HEK293 (cell line): ENCODE results near the gene ARHGEF28.

Experiments used
- CTCF ChIA-PET: fragments of 350-600 bp; formaldehyde crosslinking; extraction: SDS; loops from one replicate; lab custom pipeline; 2021; ENCODE audit warnings: antibody characterized with exemption; lab: Yijun Ruan, JAX
- POLR2A ChIA-PET: fragments of 300-600 bp; formaldehyde crosslinking; extraction: SDS; loops from one replicate; lab custom pipeline; 2020; ENCODE audit warnings: antibody characterized with exemption, inconsistent platforms; lab: Yijun Ruan, JAX
- H3K27ac ChIP-seq: fragments of 200-500 bp; sonication (Bioruptor generic); 2 replicates; pipeline ENCODE4 v1.5.1; 2014; ENCODE audit warnings: low read depth, low read length, control low read depth, inconsistent platforms; ENCODE audit errors: extremely low read depth
- H3K36me3 ChIP-seq, 2 experiments: fragments of 200-500 bp in 1 of 2; sonication (Bioruptor generic) in 1 of 2; 1 replicate in 1 of 2; 2 replicates in 1 of 2; pipeline ENCODE4 v1.5.1; 2014 to 2017; ENCODE audit warnings: inconsistent platforms in 2 of 2, low read length in 2 of 2; ENCODE audit not compliant: control insufficient read depth in 2 of 2, insufficient read depth in 1 of 2
- H3K4me1 ChIP-seq: fragments of 200-500 bp; sonication (Bioruptor generic); 2 replicates; pipeline ENCODE4 v1.5.1; 2014; ENCODE audit warnings: mild to moderate bottlenecking, low read length, inconsistent platforms; ENCODE audit not compliant: control insufficient read depth, insufficient read depth
- H3K4me3 ChIP-seq: 2 replicates; pipeline ENCODE4 v1.5.1; 2011; ENCODE audit warnings: low read depth, mild to moderate bottlenecking, control low read depth, low read length, moderate library complexity
- H3K9me3 ChIP-seq: fragments of 200-500 bp; sonication (Bioruptor generic); 2 replicates; pipeline ENCODE4 v1.5.1; 2014; ENCODE audit warnings: low read depth, low read length, inconsistent platforms; ENCODE audit not compliant: control insufficient read depth, insufficient read depth
- CTCF ChIP-seq: fragments of 450-650 bp; formaldehyde crosslinking; IDR thresholded peaks from 2 replicates; pipeline ENCODE4 v1.5.1; 2016; ENCODE audit warnings: missing biosample characterization, missing genetic modification characterization
- KLF10 ChIP-seq: fragments of 450-650 bp; IDR thresholded peaks from 2 replicates; pipeline ENCODE4 v1.5.1; 2018; ENCODE audit warnings: missing biosample characterization, mild to moderate bottlenecking, missing genetic modification characterization
- MYNN ChIP-seq: fragments of 450-650 bp; formaldehyde crosslinking; IDR thresholded peaks from 2 replicates; pipeline ENCODE4 v1.5.1; 2016; ENCODE audit warnings: missing biosample characterization, missing genetic modification characterization, borderline replicate concordance
- PRDM1 ChIP-seq: fragments of 450-650 bp; formaldehyde crosslinking; IDR thresholded peaks from 2 replicates; pipeline ENCODE4; 2016; ENCODE audit warnings: missing biosample characterization, missing genetic modification characterization
- SP2 ChIP-seq: fragments of 450-650 bp; formaldehyde crosslinking; IDR thresholded peaks from 2 replicates; pipeline ENCODE4 v1.5.1; 2016; ENCODE audit warnings: missing biosample characterization, missing genetic modification characterization
- SP3 ChIP-seq: fragments of 450-650 bp; formaldehyde crosslinking; IDR thresholded peaks from 2 replicates; pipeline ENCODE4 v1.5.1; 2016; ENCODE audit warnings: missing biosample characterization, missing genetic modification characterization
- SP7 ChIP-seq: fragments of 450-650 bp; formaldehyde crosslinking; IDR thresholded peaks from 2 replicates; pipeline ENCODE4 v1.5.1; 2016; ENCODE audit warnings: missing biosample characterization, missing genetic modification characterization
- YY2 ChIP-seq: fragments of 450-650 bp; formaldehyde crosslinking; IDR thresholded peaks from 2 replicates; pipeline ENCODE4 v1.5.1; 2016; ENCODE audit warnings: missing biosample characterization, missing genetic modification characterization
- ZBTB8A ChIP-seq: fragments of 450-650 bp; formaldehyde crosslinking; IDR thresholded peaks from 2 replicates; pipeline ENCODE4 v1.5.1; 2016; ENCODE audit warnings: missing biosample characterization, missing genetic modification characterization
- ZEB2 ChIP-seq: fragments of 450-650 bp; formaldehyde crosslinking; IDR thresholded peaks from 2 replicates; pipeline ENCODE4 v1.5.1; 2016; ENCODE audit warnings: missing biosample characterization, missing genetic modification characterization
- ZNF112 ChIP-seq: fragments of 450-650 bp; formaldehyde crosslinking; IDR thresholded peaks from 2 replicates; pipeline ENCODE4 v1.5.0; 2017; ENCODE audit warnings: missing biosample characterization, missing genetic modification characterization
- ZNF121 ChIP-seq: fragments of 450-650 bp; formaldehyde crosslinking; IDR thresholded peaks from 2 replicates; pipeline ENCODE4 v1.5.1; 2016; ENCODE audit warnings: missing biosample characterization, missing genetic modification characterization
- ZNF132 ChIP-seq: fragments of 450-650 bp; formaldehyde crosslinking; IDR thresholded peaks from 2 replicates; pipeline ENCODE4 v1.5.1; 2017; ENCODE audit warnings: missing biosample characterization, missing genetic modification characterization, borderline replicate concordance
- ZNF133 ChIP-seq: fragments of 450-650 bp; formaldehyde crosslinking; IDR thresholded peaks from 2 replicates; pipeline ENCODE4 v1.5.1; 2016; ENCODE audit warnings: missing biosample characterization, missing genetic modification characterization
- ZNF16 ChIP-seq: fragments of 450-650 bp; formaldehyde crosslinking; IDR thresholded peaks from 2 replicates; pipeline ENCODE4 v1.5.1; 2016; ENCODE audit warnings: low read depth, missing biosample characterization, missing genetic modification characterization
- ZNF23 ChIP-seq: fragments of 450-650 bp; formaldehyde crosslinking; IDR thresholded peaks from 2 replicates; pipeline ENCODE4 v1.5.1; 2016; ENCODE audit warnings: missing biosample characterization, missing genetic modification characterization, borderline replicate concordance
- ZNF292 ChIP-seq: fragments of 450-650 bp; formaldehyde crosslinking; IDR thresholded peaks from 2 replicates; pipeline ENCODE4 v1.5.1; 2016; ENCODE audit warnings: low read depth, missing biosample characterization, missing genetic modification characterization, borderline replicate concordance
- ZNF350 ChIP-seq: fragments of 450-650 bp; formaldehyde crosslinking; IDR thresholded peaks from 2 replicates; pipeline ENCODE4 v1.5.0; 2017; ENCODE audit warnings: missing biosample characterization, mild to moderate bottlenecking, missing genetic modification characterization
- ZNF366 ChIP-seq: fragments of 450-650 bp; formaldehyde crosslinking; conservative IDR thresholded peaks from 2 replicates; pipeline ENCODE4 v1.5.1; 2016; ENCODE audit warnings: missing biosample characterization, missing genetic modification characterization
- ZNF549 ChIP-seq: fragments of 450-650 bp; IDR thresholded peaks from 2 replicates; pipeline ENCODE4 v1.5.1; 2018; ENCODE audit warnings: missing biosample characterization, missing genetic modification characterization, mild to moderate bottlenecking, inconsistent platforms, moderate library complexity
- ZNF670 ChIP-seq: fragments of 450-650 bp; formaldehyde crosslinking; IDR thresholded peaks from 2 replicates; pipeline ENCODE4 v1.5.1; 2016; ENCODE audit warnings: missing biosample characterization, missing genetic modification characterization, low read depth
- ZNF747 ChIP-seq: fragments of 450-650 bp; formaldehyde crosslinking; IDR thresholded peaks from 2 replicates; pipeline ENCODE4 v1.5.1; 2016; ENCODE audit warnings: missing biosample characterization, missing genetic modification characterization
- ZNF776 ChIP-seq: fragments of 450-650 bp; formaldehyde crosslinking; IDR thresholded peaks from 2 replicates; pipeline ENCODE4 v1.5.0; 2017; ENCODE audit warnings: missing biosample characterization, missing genetic modification characterization, borderline replicate concordance
- ZNF777 ChIP-seq: fragments of 450-650 bp; formaldehyde crosslinking; IDR thresholded peaks from 2 replicates; pipeline ENCODE4 v1.5.1; 2017; ENCODE audit warnings: missing biosample characterization, missing genetic modification characterization, borderline replicate concordance
- TF ChIP-seq, protein P1 (sequence below): fragments of 450-650 bp; formaldehyde crosslinking; conservative IDR thresholded peaks from 2 replicates; pipeline ENCODE4 v1.5.1; 2016; ENCODE audit warnings: low read depth, missing biosample characterization, missing genetic modification characterization
- TF ChIP-seq, protein P2 (sequence below): fragments of 450-650 bp; formaldehyde crosslinking; IDR thresholded peaks from 2 replicates; pipeline ENCODE4 v1.5.1; 2017; ENCODE audit warnings: missing biosample characterization, missing genetic modification characterization

Gene ARHGEF28

GRCh38 chr5:73828465-73828864 is 202.5 kb downstream of the ARHGEF28 start:
- H3K4me1 ChIP-seq, result peaks cover 7% of the 10 kb centered on the region; the same call in 1 of the 2 replicates
- H3K36me3 ChIP-seq, result peaks cover 0 to 5% of the 10 kb centered on the region in 2 experiments; a peak in 1 of 3 replicates
- H3K9me3 ChIP-seq, result no peaks in the 10 kb centered on the region
- ChIA-PET CTCF (no interaction called here), POLR2A (no interaction called here)
- TF ChIP-seq ZBTB8A (tag by site-specific recombination) (no peak), ZNF747 (tag by site-specific recombination) (no peak), ZNF366 (tag by site-specific recombination) (peak; percentile 94), ZNF112 (tag by site-specific recombination) (0 out of 2 replicates have a peak, but pooled peaks have one; percentile 10), YY2 (tag by site-specific recombination) (no peak), ZNF670 (tag by site-specific recombination) (no peak), ZNF350 (tag by site-specific recombination) (no peak), SP3 (no peak), ZNF292 (tag by site-specific recombination) (no peak), PRDM1 (tag by site-specific recombination) (peak; percentile 100)
- H3K27ac ChIP-seq, result no peak overlapping the region
- no peak overlapping the region for H3K4me3 ChIP-seq

- no peak for TF ChIP-seq KLF10
- no peak for TF ChIP-seq SP2 (tag by site-specific recombination)
- no peak for TF ChIP-seq ZEB2 (tag by site-specific recombination)
- TF ChIP-seq CTCF (tag by site-specific recombination), result no peak
- TF ChIP-seq ZNF16 (tag by site-specific recombination), result no peak
- TF ChIP-seq ZNF350 (tag by site-specific recombination), result no peak
- TF ChIP-seq ZNF670 (tag by site-specific recombination), result no peak
- TF ChIP-seq, protein P1, sequence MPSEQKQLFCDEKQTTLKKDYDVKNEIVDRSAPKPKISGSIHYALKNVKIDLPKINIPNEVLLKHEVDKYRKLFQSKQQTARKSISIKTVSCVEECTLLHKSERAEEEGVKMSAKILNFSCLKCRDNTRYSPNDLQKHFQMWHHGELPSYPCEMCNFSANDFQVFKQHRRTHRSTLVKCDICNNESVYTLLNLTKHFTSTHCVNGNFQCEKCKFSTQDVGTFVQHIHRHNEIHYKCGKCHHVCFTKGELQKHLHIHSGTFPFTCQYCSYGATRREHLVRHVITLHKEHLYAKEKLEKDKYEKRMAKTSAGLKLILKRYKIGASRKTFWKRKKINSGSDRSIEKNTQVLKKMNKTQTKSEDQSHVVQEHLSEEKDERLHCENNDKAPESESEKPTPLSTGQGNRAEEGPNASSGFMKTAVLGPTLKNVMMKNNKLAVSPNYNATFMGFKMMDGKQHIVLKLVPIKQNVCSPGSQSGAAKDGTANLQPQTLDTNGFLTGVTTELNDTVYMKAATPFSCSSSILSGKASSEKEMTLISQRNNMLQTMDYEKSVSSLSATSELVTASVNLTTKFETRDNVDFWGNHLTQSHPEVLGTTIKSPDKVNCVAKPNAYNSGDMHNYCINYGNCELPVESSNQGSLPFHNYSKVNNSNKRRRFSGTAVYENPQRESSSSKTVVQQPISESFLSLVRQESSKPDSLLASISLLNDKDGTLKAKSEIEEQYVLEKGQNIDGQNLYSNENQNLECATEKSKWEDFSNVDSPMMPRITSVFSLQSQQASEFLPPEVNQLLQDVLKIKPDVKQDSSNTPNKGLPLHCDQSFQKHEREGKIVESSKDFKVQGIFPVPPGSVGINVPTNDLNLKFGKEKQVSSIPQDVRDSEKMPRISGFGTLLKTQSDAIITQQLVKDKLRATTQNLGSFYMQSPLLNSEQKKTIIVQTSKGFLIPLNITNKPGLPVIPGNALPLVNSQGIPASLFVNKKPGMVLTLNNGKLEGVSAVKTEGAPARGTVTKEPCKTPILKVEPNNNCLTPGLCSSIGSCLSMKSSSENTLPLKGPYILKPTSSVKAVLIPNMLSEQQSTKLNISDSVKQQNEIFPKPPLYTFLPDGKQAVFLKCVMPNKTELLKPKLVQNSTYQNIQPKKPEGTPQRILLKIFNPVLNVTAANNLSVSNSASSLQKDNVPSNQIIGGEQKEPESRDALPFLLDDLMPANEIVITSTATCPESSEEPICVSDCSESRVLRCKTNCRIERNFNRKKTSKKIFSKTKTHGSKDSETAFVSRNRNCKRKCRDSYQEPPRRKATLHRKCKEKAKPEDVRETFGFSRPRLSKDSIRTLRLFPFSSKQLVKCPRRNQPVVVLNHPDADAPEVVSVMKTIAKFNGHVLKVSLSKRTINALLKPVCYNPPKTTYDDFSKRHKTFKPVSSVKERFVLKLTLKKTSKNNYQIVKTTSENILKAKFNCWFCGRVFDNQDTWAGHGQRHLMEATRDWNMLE (tag by site-specific recombination), result no peak
- TF ChIP-seq SP7 (tag by site-specific recombination), result no peak
- TF ChIP-seq, protein P2, sequence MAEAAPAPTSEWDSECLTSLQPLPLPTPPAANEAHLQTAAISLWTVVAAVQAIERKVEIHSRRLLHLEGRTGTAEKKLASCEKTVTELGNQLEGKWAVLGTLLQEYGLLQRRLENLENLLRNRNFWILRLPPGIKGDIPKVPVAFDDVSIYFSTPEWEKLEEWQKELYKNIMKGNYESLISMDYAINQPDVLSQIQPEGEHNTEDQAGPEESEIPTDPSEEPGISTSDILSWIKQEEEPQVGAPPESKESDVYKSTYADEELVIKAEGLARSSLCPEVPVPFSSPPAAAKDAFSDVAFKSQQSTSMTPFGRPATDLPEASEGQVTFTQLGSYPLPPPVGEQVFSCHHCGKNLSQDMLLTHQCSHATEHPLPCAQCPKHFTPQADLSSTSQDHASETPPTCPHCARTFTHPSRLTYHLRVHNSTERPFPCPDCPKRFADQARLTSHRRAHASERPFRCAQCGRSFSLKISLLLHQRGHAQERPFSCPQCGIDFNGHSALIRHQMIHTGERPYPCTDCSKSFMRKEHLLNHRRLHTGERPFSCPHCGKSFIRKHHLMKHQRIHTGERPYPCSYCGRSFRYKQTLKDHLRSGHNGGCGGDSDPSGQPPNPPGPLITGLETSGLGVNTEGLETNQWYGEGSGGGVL, result no peak
- no peak for TF ChIP-seq ZNF776 (tag by site-specific recombination)
- no peak for TF ChIP-seq ZNF121
- TF ChIP-seq ZNF549, result no peak
- TF ChIP-seq MYNN (tag by site-specific recombination), result no peak
- TF ChIP-seq ZNF777, result no peak
- no peak for TF ChIP-seq ZNF23
- TF ChIP-seq ZNF132 (tag by site-specific recombination), result no peak
- no peak for TF ChIP-seq ZNF133 (tag by site-specific recombination)
- TF ChIP-seq, all 188 proteins: peak for 0
- Histone ChIP-seq H3K4me3 (no peak overlapping the region), H3K27ac (no peak overlapping the region), H3K4me1 (peaks cover 6% of the 10 kb centered on the region; the same call in 1 of the 2 replicates), H3K9me3 (no peaks in the 10 kb centered on the region), H3K36me3 (peaks cover 0 to 5% of the 10 kb centered on the region in 2 experiments; a peak in 1 of 3 replicates)
- ChIA-PET CTCF (interaction anchor here (0.5 to 0.9 kb wide), 2 partner anchors 13 to 708 kb away, joined by 3 read pairs; no protein-coding TSS in a partner anchor), POLR2A (no interaction called here)
Observed at GRCh38 chr5:73830646-73831045, 204.7 kb downstream of the ARHGEF28 start.
